Endothelial cell of umbilical vein (primary cell): ENCODE measurements around the gene CNOT4. TPM values are rescaled to one million over a fixed set of nuclear protein-coding genes. Genes with fewer than 3 reads are reported as not detected.

ENCODE experiments used
- BruUV-seq: library from RNA; stranded (reverse); fragments of 400-500 nt; replicated peaks from 2 replicates; lab custom pipeline; 2021; lab: Mats Ljungman, UMichigan
- CTCF ChIA-PET: fragments of 300-600, 350-600 bp; sonication (Branson Sonifier 250); formaldehyde crosslinking; loops from one replicate; lab custom pipeline; 2021; ENCODE audit warnings: antibody characterized with exemption, inconsistent platforms; lab: Charles Lee
- POLR2A ChIA-PET: fragments of 300-600, 350-600 bp; sonication (Branson Sonifier 250); formaldehyde crosslinking; loops from one replicate; lab custom pipeline; 2021; ENCODE audit warnings: antibody characterized with exemption, inconsistent platforms; lab: Charles Lee
- DNase-seq: peaks from one replicate; pipeline ENCODE4 v3.0.0-alpha.2; 2011; ENCODE audit warnings: low read depth, low spot score
- FAIRE-seq: peaks from 2 replicates; lab custom pipeline; 2011; peaks lifted over from hg19 to GRCh38; lab: Jason Lieb, UNC
- H2AFZ ChIP-seq: 2 replicates; pipeline ENCODE4 v1.6.0; 2012; ENCODE audit warnings: low read depth, low read length, control low read depth, inconsistent platforms
- H3K27ac ChIP-seq: 2 replicates; pipeline ENCODE4 v1.5.1; 2011; ENCODE audit warnings: low read depth, mild to moderate bottlenecking, control low read depth, low read length, moderate library complexity; ENCODE audit not compliant: insufficient read depth
- H3K27me3 ChIP-seq, 2 experiments: 2 replicates each; pipeline versions ENCODE4 v1.6.0 to v1.6.1; 2011; ENCODE audit warnings: low read length in 2 of 2, mixed read lengths in 1 of 2; ENCODE audit not compliant: control insufficient read depth in 2 of 2, insufficient read depth in 2 of 2
- H3K36me3 ChIP-seq, 2 experiments: 2 replicates in 1 of 2; 3 replicates in 1 of 2; pipeline ENCODE4 v1.5.1; 2011; ENCODE audit warnings: low read length in 2 of 2, mild to moderate bottlenecking in 1 of 2, moderate library complexity in 1 of 2; ENCODE audit not compliant: control insufficient read depth in 2 of 2, insufficient read depth in 2 of 2; ENCODE audit errors: extremely low read depth in 1 of 2
- H3K4me1 ChIP-seq: 3 replicates; pipeline ENCODE4 v1.5.1; 2011; ENCODE audit warnings: mild to moderate bottlenecking, low read length; ENCODE audit not compliant: control insufficient read depth, insufficient read depth; ENCODE audit errors: extremely low read depth
- H3K4me2 ChIP-seq: 2 replicates; pipeline ENCODE4 v1.6.1; 2011; ENCODE audit warnings: low read length, control low read depth, mixed read lengths; ENCODE audit not compliant: insufficient read depth
- H3K4me3 ChIP-seq, 3 experiments: fragments of 200-600 bp in 1 of 3; sonication (generic), shearing (Covaris generic) in 1 of 3; replicated peaks in 1 of 3; 2 replicates each; pipeline ENCODE4 v1.5.1; 2011 to 2016; ENCODE audit warnings: control low read depth in 3 of 3, low read length in 3 of 3, mild to moderate bottlenecking in 2 of 3, inconsistent platforms in 1 of 3, low read depth in 1 of 3, moderate library complexity in 1 of 3; ENCODE audit not compliant: insufficient read depth in 1 of 3
- H3K79me2 ChIP-seq: 2 replicates; pipeline ENCODE4 v1.6.0; 2012; ENCODE audit warnings: low read length, inconsistent platforms; ENCODE audit not compliant: control insufficient read depth, insufficient read depth
- H3K9ac ChIP-seq: replicated peaks from 2 replicates; pipeline ENCODE3; 2011; ENCODE audit warnings: low read length, control low read depth; ENCODE audit not compliant: insufficient read depth; ENCODE audit errors: extremely low read depth
- H3K9me1 ChIP-seq: replicated peaks from 3 replicates; pipeline ENCODE4 v1.6.0; 2011; ENCODE audit warnings: mild to moderate bottlenecking, low read length; ENCODE audit not compliant: control insufficient read depth, insufficient read depth; ENCODE audit errors: extremely low read depth
- H3K9me3 ChIP-seq: replicated peaks from 2 replicates; pipeline ENCODE4 v1.5.1; 2012; ENCODE audit warnings: low read length, inconsistent platforms; ENCODE audit not compliant: control insufficient read depth, insufficient read depth
- H4K20me1 ChIP-seq: replicated peaks from 2 replicates; pipeline ENCODE3; 2011; ENCODE audit warnings: mild to moderate bottlenecking, low read length; ENCODE audit not compliant: control insufficient read depth, insufficient read depth; ENCODE audit errors: extremely low read depth
- EZH2 ChIP-seq: IDR thresholded peaks from 2 replicates; pipeline ENCODE4 v1.6.1; 2012; ENCODE audit warnings: borderline replicate concordance, low read depth, mild to moderate bottlenecking, moderate library complexity, low read length, inconsistent platforms; ENCODE audit not compliant: severe bottlenecking
- FOS ChIP-seq: IDR thresholded peaks from 2 replicates; pipeline ENCODE4 v1.6.1; 2011; ENCODE audit warnings: mild to moderate bottlenecking, low read length, moderate library complexity, borderline replicate concordance; ENCODE audit not compliant: insufficient read depth
- GATA2 ChIP-seq: IDR thresholded peaks from 2 replicates; pipeline ENCODE4 v1.7.0; 2011; ENCODE audit warnings: low read depth, mild to moderate bottlenecking, moderate library complexity, mixed read lengths, low read length; ENCODE audit not compliant: insufficient read length, insufficient read depth
- JUN ChIP-seq: IDR thresholded peaks from 2 replicates; pipeline ENCODE4 v1.6.1; 2011; ENCODE audit warnings: borderline replicate concordance, low read depth; ENCODE audit not compliant: insufficient read length, insufficient read depth
- MAX ChIP-seq: IDR thresholded peaks from 2 replicates; pipeline ENCODE4 v1.6.1; 2011; ENCODE audit not compliant: insufficient read depth, insufficient read length
- MYC ChIP-seq: IDR thresholded peaks from one replicate; pipeline ENCODE4 v1.6.1; 2011; ENCODE audit warnings: mild to moderate bottlenecking, low read depth, low read length
- POLR2A ChIP-seq: IDR thresholded peaks from 2 replicates; pipeline ENCODE4 v1.6.1; 2012; ENCODE audit warnings: low read depth, mild to moderate bottlenecking, control low read depth, low read length
- POLR2AphosphoS5 ChIP-seq: IDR thresholded peaks from 2 replicates; pipeline ENCODE4 v1.6.1; 2012; ENCODE audit warnings: low read depth, mild to moderate bottlenecking, control low read depth, low read length, moderate library complexity; ENCODE audit not compliant: insufficient read depth
- dilution Hi-C: fragments of 300-500 bp; cut with MboI; formaldehyde crosslinking; loops from one replicate; pipeline ENCODE4 v1.15.0; 2019; ENCODE audit warnings: low sequenced_read_pairs; ENCODE audit not compliant: extremely low pct_ligation_motif_present
- intact Hi-C: fragments of 100-400 bp; cut with micrococcal nuclease; formaldehyde crosslinking; loops from one replicate; pipeline ENCODE4 v1.10.0; 2022
- polyA plus RNA-seq, 4 experiments: library from polyadenylated mRNA; depleted of rRNA in 3 of 4; stranded (reverse) in 3 of 4; unstranded in 1 of 4; fragments of >200 nt; gene quantifications; 2 replicates each; pipeline versions ENCODE4 v1.2.1 to v1.2.3, GENCODE V29; 2011 to 2012; ENCODE audit warnings: missing spikeins in 1 of 4
- total RNA-seq: library from RNA; stranded (reverse); gene quantifications from 2 replicates; pipeline ENCODE4 v1.2.3, GENCODE V29; 2021
- TF ChIP-seq, protein P1 (sequence below), 2 donors: IDR thresholded peaks; 1 replicate in 1 of 2; 2 replicates in 1 of 2; pipeline ENCODE4 v1.5.1; 2011; ENCODE audit warnings: low read length in 2 of 2, mild to moderate bottlenecking in 2 of 2, moderate library complexity in 2 of 2, control low read depth in 1 of 2, inconsistent platforms in 1 of 2, low read depth in 1 of 2; ENCODE audit not compliant: insufficient read depth in 1 of 2; ENCODE audit errors: extremely low read depth in 1 of 2

The CNOT4 gene
- total and polyA plus RNA-seq, 2 donors (not counting 3 experiments of a cell fraction or from before 2014, with no cell fraction given): 10.3 to 21.7 TPM

GRCh38 chr7:135397689-135398088, 112.2 kb downstream of the CNOT4 start:
- no peak for TF ChIP-seq GATA2
- no peak for TF ChIP-seq MYC
- no peak for TF ChIP-seq FOS
- TF ChIP-seq POLR2AphosphoS5: no peak
- Histone ChIP-seq H3K9ac (no peak overlapping the region), H3K27me3 (no peaks in the 10 kb centered on the region), H3K4me3 (no peak overlapping the region), H3K27ac (no peak overlapping the region), H3K4me1 (no peaks in the 10 kb centered on the region), H3K9me1 (no peaks in the 10 kb centered on the region), H3K4me2 (no peak overlapping the region), H2AFZ (no peak overlapping the region), H3K9me3 (no peaks in the 10 kb centered on the region), H3K79me2 (no peaks in the 10 kb centered on the region), H3K36me3 (peaks cover 0 to 5% of the 10 kb centered on the region in 2 experiments), H4K20me1 (no peaks in the 10 kb centered on the region)
- no TSS peak for BruUV-seq
- no peak for FAIRE-seq
- dilution Hi-C loops: no loop called here
- CTCF ChIA-PET: no interaction called here
- POLR2A ChIA-PET: no interaction called here
- intact Hi-C loops: no loop called here
- DNase-seq: no peak

DNA sequence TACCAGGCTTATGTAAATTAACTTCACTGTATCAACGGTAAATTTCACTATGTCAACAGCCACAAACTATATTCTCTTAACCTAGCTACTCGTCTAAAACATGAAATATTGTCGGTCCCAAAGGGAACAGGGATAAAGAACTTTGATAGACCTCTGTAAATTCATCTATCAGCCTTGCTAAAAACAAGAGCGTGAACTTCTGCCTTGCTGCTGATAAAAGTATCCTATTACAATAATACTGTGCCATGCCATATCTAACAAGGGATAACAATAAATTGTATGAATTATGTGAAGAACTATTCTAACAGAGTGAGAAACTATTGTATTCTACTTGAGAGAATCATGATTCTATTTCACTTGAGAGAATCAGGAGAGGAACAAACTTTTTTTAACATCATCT, 117.2 kb downstream of the CNOT4 start:
- H3K36me3 ChIP-seq: peaks cover 0 to 5% of the 10 kb centered on the region in 2 experiments
- no peak overlapping the region for H3K4me2 ChIP-seq
- no peak for FAIRE-seq
- no peaks in the 10 kb centered on the region for H3K9me3 ChIP-seq
- no peaks in the 10 kb centered on the region for H3K27me3 ChIP-seq
- H3K9ac ChIP-seq: no peak overlapping the region
- intact Hi-C loops: no loop called here
- no peaks in the 10 kb centered on the region for H3K4me1 ChIP-seq
- no peaks in the 10 kb centered on the region for H3K79me2 ChIP-seq
- POLR2A ChIA-PET: no interaction called here
- no peak for DNase-seq
- no TSS peak for BruUV-seq
- H3K9me1 ChIP-seq: no peaks in the 10 kb centered on the region
- H2AFZ ChIP-seq: no peak overlapping the region
- CTCF ChIA-PET: no interaction called here
- dilution Hi-C loops: no loop called here
- H4K20me1 ChIP-seq: no peaks in the 10 kb centered on the region
- no peak overlapping the region for H3K4me3 ChIP-seq
- no peak for TF ChIP-seq MYC
- no peak for TF ChIP-seq POLR2A
- TF ChIP-seq, protein P1, sequence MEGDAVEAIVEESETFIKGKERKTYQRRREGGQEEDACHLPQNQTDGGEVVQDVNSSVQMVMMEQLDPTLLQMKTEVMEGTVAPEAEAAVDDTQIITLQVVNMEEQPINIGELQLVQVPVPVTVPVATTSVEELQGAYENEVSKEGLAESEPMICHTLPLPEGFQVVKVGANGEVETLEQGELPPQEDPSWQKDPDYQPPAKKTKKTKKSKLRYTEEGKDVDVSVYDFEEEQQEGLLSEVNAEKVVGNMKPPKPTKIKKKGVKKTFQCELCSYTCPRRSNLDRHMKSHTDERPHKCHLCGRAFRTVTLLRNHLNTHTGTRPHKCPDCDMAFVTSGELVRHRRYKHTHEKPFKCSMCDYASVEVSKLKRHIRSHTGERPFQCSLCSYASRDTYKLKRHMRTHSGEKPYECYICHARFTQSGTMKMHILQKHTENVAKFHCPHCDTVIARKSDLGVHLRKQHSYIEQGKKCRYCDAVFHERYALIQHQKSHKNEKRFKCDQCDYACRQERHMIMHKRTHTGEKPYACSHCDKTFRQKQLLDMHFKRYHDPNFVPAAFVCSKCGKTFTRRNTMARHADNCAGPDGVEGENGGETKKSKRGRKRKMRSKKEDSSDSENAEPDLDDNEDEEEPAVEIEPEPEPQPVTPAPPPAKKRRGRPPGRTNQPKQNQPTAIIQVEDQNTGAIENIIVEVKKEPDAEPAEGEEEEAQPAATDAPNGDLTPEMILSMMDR (IDR thresholded peaks at IDR 0.05; ENCODE audit: extremely low read depth in 1 of 2, insufficient read depth in 1 of 2, low read depth in 1 of 2, low read length in 2 of 2): no peak
- no peak for TF ChIP-seq EZH2
- TF ChIP-seq JUN: no peak
- no peak for TF ChIP-seq MAX
- no peak for TF ChIP-seq GATA2
- TF ChIP-seq POLR2AphosphoS5: no peak
- no peak for TF ChIP-seq FOS
- no peak overlapping the region for H3K27ac ChIP-seq
